ENCODE measurements around the gene TCF7L1. TPM values are rescaled to one million over a fixed set of nuclear protein-coding genes. Genes with fewer than 3 reads are reported as not detected.
A peak's percentile ranks its signal among the peaks of the same experiment; 100 is the strongest.

TCF7L1 gene
- polyA plus RNA-seq, 4 donors, result 0.45 to 18.5 (median 3.2) TPM

GRCh38 chr2:85344356-85344954 is 211.3 kb downstream of the TCF7L1 start:
- peak in 1 of 2 donors; percentile 64 for DNase-seq

DNA sequence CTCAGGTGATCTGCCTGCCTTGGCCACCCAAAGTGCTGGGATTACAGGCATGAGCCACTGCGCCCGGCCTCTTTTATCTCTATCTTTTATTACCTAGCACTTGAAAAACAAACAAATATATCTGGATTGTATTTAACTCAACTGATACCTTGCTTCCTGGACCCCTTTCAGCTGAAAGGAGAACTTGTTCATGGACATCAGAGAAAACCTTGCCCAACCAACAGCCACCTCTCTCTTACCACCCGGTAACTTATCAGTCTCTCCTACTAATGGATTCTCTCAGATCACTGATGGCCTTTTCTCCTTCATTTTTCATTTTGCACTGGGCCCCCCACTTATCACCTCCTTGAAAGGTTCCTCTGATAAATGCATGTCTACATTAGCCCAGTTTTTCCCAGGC is 214.4 kb downstream of the TCF7L1 start:
- Histone ChIP-seq H3K4me3 (ENCODE audit: low read depth in 1 of 3, low read length in 3 of 3) (no peak overlapping the region), H3K27me3 (ENCODE audit: control insufficient read depth in 3 of 3, insufficient read depth in 3 of 3, low read length in 3 of 3) (no peaks in the 10 kb centered on the region), H3K27ac (ENCODE audit: low read depth in 1 of 3, low read length in 2 of 3) (no peak overlapping the region), H3K9me3 (ENCODE audit: control insufficient read depth in 2 of 2, insufficient read depth in 1 of 2, low read depth in 1 of 2, low read length in 1 of 2) (no peaks in the 10 kb centered on the region), H3K4me1 (ENCODE audit: control insufficient read depth in 3 of 3, insufficient read depth in 2 of 3, low read depth in 1 of 3, low read length in 2 of 3) (peaks cover 0 to 5% (median 2%) of the 10 kb centered on the region in 3 donors), H3K36me3 (ENCODE audit: control insufficient read depth in 3 of 3, insufficient read depth in 2 of 3, low read depth in 1 of 3, low read length in 3 of 3) (peaks cover 24 to 79% (median 36%) of the 10 kb centered on the region in 3 donors)
- DNase-seq (peak; percentile 27 to 60), FAIRE-seq (no peak)
- 7 to 67% (median 46%) methylated on average over 3 of the region's 3 CpGs for WGBS, 3 donors

More at GRCh38 chr2:85344356-85344954, 211.3 kb downstream of the TCF7L1 start:
- Histone ChIP-seq H3K4me3 (ENCODE audit: low read depth in 1 of 3, low read length in 3 of 3) (no peak overlapping the region), H3K27ac (ENCODE audit: low read depth in 1 of 3, low read length in 2 of 3) (no peak overlapping the region), H3K27me3 (ENCODE audit: control insufficient read depth in 3 of 3, insufficient read depth in 3 of 3, low read length in 3 of 3) (no peaks in the 10 kb centered on the region), H3K36me3 (ENCODE audit: control insufficient read depth in 3 of 3, insufficient read depth in 2 of 3, low read depth in 1 of 3, low read length in 3 of 3) (peaks cover 18 to 62% (median 22%) of the 10 kb centered on the region in 3 donors), H3K9me3 (ENCODE audit: control insufficient read depth in 2 of 2, insufficient read depth in 1 of 2, low read depth in 1 of 2, low read length in 1 of 2) (no peaks in the 10 kb centered on the region), H3K4me1 (ENCODE audit: control insufficient read depth in 3 of 3, insufficient read depth in 2 of 3, low read depth in 1 of 3, low read length in 2 of 3) (peaks cover 0 to 5% (median 2%) of the 10 kb centered on the region in 3 donors)
- 43 to 76% (median 59%) methylated on average over 14 of the region's 14 CpGs for WGBS, 3 donors
- no peak for FAIRE-seq

GRCh38 chr2:85353876-85354285 is 220.7 kb downstream of the TCF7L1 start:
- no peak for FAIRE-seq
- Histone ChIP-seq H3K27me3 (ENCODE audit: control insufficient read depth in 3 of 3, insufficient read depth in 3 of 3, low read length in 3 of 3) (no peaks in the 10 kb centered on the region), H3K4me1 (ENCODE audit: control insufficient read depth in 3 of 3, insufficient read depth in 2 of 3, low read depth in 1 of 3, low read length in 2 of 3) (peaks cover 2 to 8% (median 4%) of the 10 kb centered on the region in 3 donors), H3K36me3 (ENCODE audit: control insufficient read depth in 3 of 3, insufficient read depth in 2 of 3, low read depth in 1 of 3, low read length in 3 of 3) (peaks cover 13 to 48% (median 18%) of the 10 kb centered on the region in 3 donors), H3K27ac (ENCODE audit: low read depth in 1 of 3, low read length in 2 of 3) (peak overlapping the region; percentile 94 to 98 (median 97)), H3K4me3 (ENCODE audit: low read depth in 1 of 3, low read length in 3 of 3) (peak overlapping the region; percentile 59 to 99 (median 81)), H3K9me3 (ENCODE audit: control insufficient read depth in 2 of 2, insufficient read depth in 1 of 2, low read depth in 1 of 2, low read length in 1 of 2) (no peaks in the 10 kb centered on the region)
- 0 to 18% (median 5%) methylated on average over 16 of the region's 16 CpGs for WGBS, 3 donors
- DNase-seq, result peak; percentile 80 to 96

- H3K27ac ChIP-seq (ENCODE audit: low read depth in 1 of 3, low read length in 2 of 3), result peak within 1 kb of the TSS; percentile 94 to 98 (median 97)
- WGBS, 3 donors, result 0 to 1% (median 0%) methylated on average over 42 of the region's 42 CpGs
- no peak for FAIRE-seq
Observed at GRCh38 chr2:85354286-85355072, 221.3 kb downstream of the TCF7L1 start, which contains the start of the genes ELMOD3 and RETSAT. Gene ELMOD3, plus strand, starts transcription at chr2:85354769. Its CDS starts 2,430 bp downstream, at chr2:85357199. Gene RETSAT, minus strand, starts transcription at chr2:85354528. Its CDS starts 21 bp downstream, at chr2:85354507.

GRCh38 chr2:85355073-85355410 is 221.8 kb downstream of the TCF7L1 start:
- Histone ChIP-seq H3K27ac (ENCODE audit: low read depth in 1 of 3, low read length in 2 of 3) (peak overlapping the region in 2 of 3 donors; percentile 74 to 95), H3K4me1 (ENCODE audit: control insufficient read depth in 3 of 3, insufficient read depth in 2 of 3, low read depth in 1 of 3, low read length in 2 of 3) (peaks cover 2 to 8% (median 4%) of the 10 kb centered on the region in 3 donors), H3K27me3 (ENCODE audit: control insufficient read depth in 3 of 3, insufficient read depth in 3 of 3, low read length in 3 of 3) (no peaks in the 10 kb centered on the region), H3K36me3 (ENCODE audit: control insufficient read depth in 3 of 3, insufficient read depth in 2 of 3, low read depth in 1 of 3, low read length in 3 of 3) (peaks cover 4 to 44% (median 9%) of the 10 kb centered on the region in 3 donors), H3K4me3 (ENCODE audit: low read depth in 1 of 3, low read length in 3 of 3) (peak overlapping the region; percentile 52 to 99 (median 81)), H3K9me3 (ENCODE audit: control insufficient read depth in 2 of 2, insufficient read depth in 1 of 2, low read depth in 1 of 2, low read length in 1 of 2) (no peaks in the 10 kb centered on the region)
- WGBS, 3 donors, result 6 to 10% (median 7%) methylated on average over 10 of the region's 10 CpGs
- FAIRE-seq, result no peak
- no peak for DNase-seq

More at GRCh38 chr2:85354286-85355072, 221.3 kb downstream of the TCF7L1 start, which contains the start of the genes ELMOD3 and RETSAT:
- peak; percentile 99 to 100 for DNase-seq
- peak within 1 kb of the TSS; percentile 59 to 99 (median 81) for H3K4me3 ChIP-seq (ENCODE audit: low read depth in 1 of 3, low read length in 3 of 3)
- no peaks in the 10 kb centered on the region for H3K27me3 ChIP-seq (ENCODE audit: control insufficient read depth in 3 of 3, insufficient read depth in 3 of 3, low read length in 3 of 3)
- H3K36me3 ChIP-seq (ENCODE audit: control insufficient read depth in 3 of 3, insufficient read depth in 2 of 3, low read depth in 1 of 3, low read length in 3 of 3), result peaks cover 7 to 44% (median 14%) of the 10 kb centered on the region in 3 donors
- H3K9me3 ChIP-seq (ENCODE audit: control insufficient read depth in 2 of 2, insufficient read depth in 1 of 2, low read depth in 1 of 2, low read length in 1 of 2), result no peaks in the 10 kb centered on the region
- peaks cover 2 to 8% (median 4%) of the 10 kb centered on the region in 3 donors for H3K4me1 ChIP-seq (ENCODE audit: control insufficient read depth in 3 of 3, insufficient read depth in 2 of 3, low read depth in 1 of 3, low read length in 2 of 3)

DNA sequence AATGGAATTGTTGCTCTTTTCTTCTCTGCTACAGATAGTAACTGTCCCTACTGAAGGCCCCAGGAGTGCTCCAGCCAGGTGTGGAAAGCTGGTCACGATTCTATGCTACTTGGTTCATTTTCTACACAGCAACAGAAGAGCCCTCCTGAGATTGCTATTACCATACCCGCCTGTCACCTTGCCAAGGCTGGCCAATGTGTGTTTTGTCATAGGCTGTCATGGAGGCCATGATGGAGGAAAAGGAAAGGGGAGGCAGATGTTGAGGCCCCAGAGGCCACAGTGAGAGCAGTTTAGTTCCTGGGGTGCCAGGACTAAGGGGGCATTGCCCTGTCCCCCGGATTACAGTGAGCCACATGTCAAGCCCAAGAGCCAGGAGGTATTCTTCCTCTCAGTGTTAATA is 222.3 kb downstream of the TCF7L1 start:
- H3K9me3 ChIP-seq (ENCODE audit: control insufficient read depth in 2 of 2, insufficient read depth in 1 of 2, low read depth in 1 of 2, low read length in 1 of 2), result no peaks in the 10 kb centered on the region
- 67 to 81% (median 68%) methylated on average over 3 of the region's 3 CpGs for WGBS, 3 donors
- H3K27ac ChIP-seq (ENCODE audit: low read depth in 1 of 3, low read length in 2 of 3), result peak overlapping the region in 2 of 3 donors; percentile 29 to 74
- peak overlapping the region; percentile 52 to 99 (median 81) for H3K4me3 ChIP-seq (ENCODE audit: low read depth in 1 of 3, low read length in 3 of 3)
- H3K4me1 ChIP-seq (ENCODE audit: control insufficient read depth in 3 of 3, insufficient read depth in 2 of 3, low read depth in 1 of 3, low read length in 2 of 3), result peaks cover 2 to 8% (median 4%) of the 10 kb centered on the region in 3 donors
- FAIRE-seq (no peak), DNase-seq (no peak)
- no peaks in the 10 kb centered on the region for H3K27me3 ChIP-seq (ENCODE audit: control insufficient read depth in 3 of 3, insufficient read depth in 3 of 3, low read length in 3 of 3)
- H3K36me3 ChIP-seq (ENCODE audit: control insufficient read depth in 3 of 3, insufficient read depth in 2 of 3, low read depth in 1 of 3, low read length in 3 of 3), result peaks cover 4 to 43% (median 8%) of the 10 kb centered on the region in 3 donors

DNA sequence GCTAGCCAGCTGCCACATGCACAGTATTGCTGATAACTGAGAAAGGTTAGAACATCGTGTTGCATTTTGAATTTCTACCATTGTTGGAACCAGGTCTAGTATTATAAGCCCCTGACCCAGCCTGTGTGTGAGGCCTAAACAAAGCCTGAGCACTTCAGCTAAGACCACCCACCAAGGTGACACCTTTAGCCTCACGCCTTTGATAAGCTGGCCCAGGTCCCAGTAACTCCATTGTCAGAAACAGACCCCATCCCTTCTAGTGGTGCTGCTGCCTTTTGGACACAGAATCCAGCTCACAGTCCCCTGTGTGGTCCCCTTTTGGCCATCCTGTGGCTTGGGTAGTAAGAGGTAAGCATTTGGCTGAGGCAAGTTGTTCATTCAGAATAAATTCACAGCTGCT is 223.0 kb downstream of the TCF7L1 start:
- Histone ChIP-seq H3K27ac (ENCODE audit: low read depth in 1 of 3, low read length in 2 of 3) (no peak overlapping the region), H3K36me3 (ENCODE audit: control insufficient read depth in 3 of 3, insufficient read depth in 2 of 3, low read depth in 1 of 3, low read length in 3 of 3) (peaks cover 4 to 37% (median 4%) of the 10 kb centered on the region in 3 donors), H3K9me3 (ENCODE audit: control insufficient read depth in 2 of 2, insufficient read depth in 1 of 2, low read depth in 1 of 2, low read length in 1 of 2) (no peaks in the 10 kb centered on the region), H3K4me1 (ENCODE audit: control insufficient read depth in 3 of 3, insufficient read depth in 2 of 3, low read depth in 1 of 3, low read length in 2 of 3) (peaks cover 2 to 8% (median 4%) of the 10 kb centered on the region in 3 donors), H3K4me3 (ENCODE audit: low read depth in 1 of 3, low read length in 3 of 3) (no peak overlapping the region), H3K27me3 (ENCODE audit: control insufficient read depth in 3 of 3, insufficient read depth in 3 of 3, low read length in 3 of 3) (no peaks in the 10 kb centered on the region)
- FAIRE-seq (no peak), DNase-seq (no peak)
- 95 to 96% (median 96%) methylated on average over 2 of the region's 2 CpGs for WGBS, 3 donors

- Histone ChIP-seq H3K27ac (ENCODE audit: low read depth in 1 of 3, low read length in 2 of 3) (no peak overlapping the region), H3K27me3 (ENCODE audit: control insufficient read depth in 3 of 3, insufficient read depth in 3 of 3, low read length in 3 of 3) (no peaks in the 10 kb centered on the region), H3K9me3 (ENCODE audit: control insufficient read depth in 2 of 2, insufficient read depth in 1 of 2, low read depth in 1 of 2, low read length in 1 of 2) (no peaks in the 10 kb centered on the region), H3K4me3 (ENCODE audit: low read depth in 1 of 3, low read length in 3 of 3) (no peak overlapping the region), H3K4me1 (ENCODE audit: control insufficient read depth in 3 of 3, insufficient read depth in 2 of 3, low read depth in 1 of 3, low read length in 2 of 3) (peaks cover 2 to 8% (median 4%) of the 10 kb centered on the region in 3 donors), H3K36me3 (ENCODE audit: control insufficient read depth in 3 of 3, insufficient read depth in 2 of 3, low read depth in 1 of 3, low read length in 3 of 3) (peaks cover 0 to 30% (median 2%) of the 10 kb centered on the region in 3 donors)
- no peak for FAIRE-seq
- DNase-seq, result no peak
- 91 to 95% (median 92%) methylated on average over 3 of the region's 3 CpGs for WGBS, 3 donors
Observed at GRCh38 chr2:85357736-85358135, 224.5 kb downstream of the TCF7L1 start.
